ENCODE measurements around the gene PLXNB3.

PLXNB3 gene

DNA sequence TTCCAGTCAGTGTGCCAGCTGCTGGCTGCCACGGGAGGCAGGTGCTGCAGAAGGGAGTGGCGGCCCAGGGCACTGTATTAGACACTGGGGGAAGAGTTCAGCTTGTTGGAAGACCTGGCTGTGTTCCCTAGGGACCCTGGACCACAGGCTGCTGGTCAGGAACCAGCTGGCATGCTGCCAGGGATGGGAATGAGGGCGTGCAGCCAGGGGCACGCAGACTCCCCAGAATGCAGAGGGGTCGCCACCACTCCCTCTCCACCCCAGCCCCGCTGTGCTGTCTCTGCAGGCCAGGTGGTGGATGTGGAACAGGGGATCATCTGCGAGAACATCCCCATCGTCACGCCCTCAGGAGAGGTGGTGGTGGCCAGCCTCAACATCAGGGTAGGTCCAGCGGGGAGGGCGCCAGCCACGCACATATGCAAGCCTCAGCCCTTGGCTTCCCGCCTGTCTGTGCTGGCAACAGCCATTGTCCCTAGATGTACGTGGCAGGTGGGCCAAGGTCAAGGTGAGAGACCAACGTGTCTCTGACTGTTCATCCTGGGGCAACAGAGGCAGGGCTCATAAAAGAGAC, 27.1 kb upstream of the PLXNB3 start:
- POLR2A ChIA-PET: no interaction called here
- CTCF ChIA-PET: no interaction called here

GRCh38 chrX:153738056-153738605, 25.9 kb upstream of the PLXNB3 start:
- peaks cover 0 to 25% of the 10 kb centered on the region in 2 experiments; a peak in 1 of 3 replicates for H3K36me3 ChIP-seq (ENCODE audit: control insufficient read depth in 2 of 2, insufficient read depth in 1 of 2, low read length in 2 of 2)
- ChIA-PET CTCF (interaction anchor here (0.6 kb wide), 1 partner anchor 232 kb away, joined by 3 read pairs; no protein-coding TSS in a partner anchor), POLR2A (no interaction called here)
- no peak overlapping the region for H3K27ac ChIP-seq (ENCODE audit: extremely low read depth, low read depth, low read length)
- no peaks in the 10 kb centered on the region for H3K4me1 ChIP-seq (ENCODE audit: control insufficient read depth, insufficient read depth, low read length)
- no peaks in the 10 kb centered on the region for H3K9me3 ChIP-seq (ENCODE audit: control insufficient read depth, insufficient read depth, low read depth, low read length)
- no peak for TF ChIP-seq ZSCAN30 (tag by site-specific recombination; IDR thresholded peaks at IDR 0.05)
- TF ChIP-seq ZNF626 (tag by site-specific recombination; IDR thresholded peaks at IDR 0.05): no peak
- TF ChIP-seq WT1 (tag by site-specific recombination; IDR thresholded peaks at IDR 0.05): no peak
- no peak for TF ChIP-seq ZNF324 (tag by site-specific recombination; IDR thresholded peaks at IDR 0.05)
- TF ChIP-seq ZBTB26 (tag by site-specific recombination; optimal IDR thresholded peaks at IDR 0.05): no peak
- TF ChIP-seq ZNF146 (tag by site-specific recombination; IDR thresholded peaks at IDR 0.05): no peak
- no peak for TF ChIP-seq SETDB1 (IDR thresholded peaks at IDR 0.05; ENCODE audit: insufficient read length, low read length)
- TF ChIP-seq ZNF623 (tag by site-specific recombination; IDR thresholded peaks at IDR 0.05): no peak
- TF ChIP-seq ZNF654 (tag by site-specific recombination; IDR thresholded peaks at IDR 0.05; ENCODE audit: low read depth): no peak
- no peak for TF ChIP-seq ZBTB49 (tag by site-specific recombination; IDR thresholded peaks at IDR 0.05; ENCODE audit: low read depth)
- TF ChIP-seq ZNF670 (tag by site-specific recombination; IDR thresholded peaks at IDR 0.05; ENCODE audit: low read depth): no peak
- TF ChIP-seq ZNF214 (tag by site-specific recombination; IDR thresholded peaks at IDR 0.05; ENCODE audit: borderline replicate concordance): no peak
- no peak overlapping the region for H3K4me3 ChIP-seq (ENCODE audit: low read depth, low read length)

More for the DNA sequence above, 27.1 kb upstream of the PLXNB3 start:
- Histone ChIP-seq H3K4me1 (ENCODE audit: control insufficient read depth, insufficient read depth, low read length) (no peaks in the 10 kb centered on the region), H3K4me3 (ENCODE audit: low read depth, low read length) (no peak overlapping the region), H3K36me3 (ENCODE audit: control insufficient read depth in 2 of 2, insufficient read depth in 1 of 2, low read length in 2 of 2) (peaks cover 0 to 28% of the 10 kb centered on the region in 2 experiments; a peak in 1 of 3 replicates), H3K9me3 (ENCODE audit: control insufficient read depth, insufficient read depth, low read depth, low read length) (no peaks in the 10 kb centered on the region), H3K27ac (ENCODE audit: extremely low read depth, low read depth, low read length) (no peak overlapping the region)
- TF ChIP-seq OVOL3 (tag by site-specific recombination; IDR thresholded peaks at IDR 0.05): no peak
- peak; percentile 64 for TF ChIP-seq ZBTB20 (tag by site-specific recombination; IDR thresholded peaks at IDR 0.05)
- TF ChIP-seq ZNF341 (tag by site-specific recombination; IDR thresholded peaks at IDR 0.05; ENCODE audit: low read depth): peak; percentile 21; the same call in 1 of the 2 replicates
- TF ChIP-seq KLF17 (tag by site-specific recombination; IDR thresholded peaks at IDR 0.05): peak; percentile 61; the same call in 1 of the 2 replicates
- no peak for TF ChIP-seq IKZF3 (tag by site-specific recombination; IDR thresholded peaks at IDR 0.05)
- TF ChIP-seq GFI1B (tag by site-specific recombination; IDR thresholded peaks at IDR 0.05): no peak
- TF ChIP-seq EGR2 (tag by site-specific recombination; IDR thresholded peaks at IDR 0.05; ENCODE audit: low read depth): no peak
- no peak for TF ChIP-seq ZNF658 (tag by site-specific recombination; IDR thresholded peaks at IDR 0.05)
- 0 out of 2 replicates have a peak, but pooled peaks have one; percentile 70 for TF ChIP-seq PBX3 (CRISPR knock-in tag; IDR thresholded peaks at IDR 0.05)
- TF ChIP-seq ZNF664 (tag by site-specific recombination; IDR thresholded peaks at IDR 0.05): no peak
